Measurements from ENCODE around the gene WFDC6. TPM values are rescaled to one million over a fixed set of nuclear protein-coding genes. Genes with fewer than 3 reads are reported as not detected.

Gene WFDC6
- total and polyA plus RNA-seq, 7 donors, result not detected

DNA sequence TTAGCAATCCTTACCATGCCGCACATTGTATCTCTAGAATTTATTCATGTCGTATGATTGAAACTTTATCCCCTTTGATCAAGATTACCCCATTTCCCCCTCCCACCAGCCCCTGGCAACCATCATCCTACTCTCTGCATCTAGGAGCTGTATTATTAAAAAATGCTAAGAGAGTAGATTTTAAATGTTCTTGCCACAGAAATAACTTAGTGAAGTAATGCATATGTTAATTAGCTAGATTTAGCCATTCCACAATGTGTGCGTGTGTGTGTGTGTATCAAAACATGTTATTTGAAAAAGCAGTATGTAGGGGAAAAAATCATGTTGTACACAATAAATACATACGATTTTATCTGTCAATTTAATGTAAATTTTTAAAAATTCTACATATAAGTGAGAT lies 12.0 kb downstream of the WFDC6 start:
- Histone ChIP-seq H3K4me1 (no peaks in the 10 kb centered on the region), H3K36me3 (ENCODE audit: insufficient read depth in 1 of 2, low read depth in 1 of 2) (no peaks in the 10 kb centered on the region), H3K9me3 (no peaks in the 10 kb centered on the region), H3K4me3 (no peak overlapping the region), H3K27me3 (ENCODE audit: insufficient read depth in 3 of 3, low read length in 2 of 3) (peaks cover 2 to 21% (median 4%) of the 10 kb centered on the region in 3 donors), H3K27ac (no peak overlapping the region)
- intact Hi-C loops (cut with DNase I), result no loop called here
- TF ChIP-seq, protein P1, sequence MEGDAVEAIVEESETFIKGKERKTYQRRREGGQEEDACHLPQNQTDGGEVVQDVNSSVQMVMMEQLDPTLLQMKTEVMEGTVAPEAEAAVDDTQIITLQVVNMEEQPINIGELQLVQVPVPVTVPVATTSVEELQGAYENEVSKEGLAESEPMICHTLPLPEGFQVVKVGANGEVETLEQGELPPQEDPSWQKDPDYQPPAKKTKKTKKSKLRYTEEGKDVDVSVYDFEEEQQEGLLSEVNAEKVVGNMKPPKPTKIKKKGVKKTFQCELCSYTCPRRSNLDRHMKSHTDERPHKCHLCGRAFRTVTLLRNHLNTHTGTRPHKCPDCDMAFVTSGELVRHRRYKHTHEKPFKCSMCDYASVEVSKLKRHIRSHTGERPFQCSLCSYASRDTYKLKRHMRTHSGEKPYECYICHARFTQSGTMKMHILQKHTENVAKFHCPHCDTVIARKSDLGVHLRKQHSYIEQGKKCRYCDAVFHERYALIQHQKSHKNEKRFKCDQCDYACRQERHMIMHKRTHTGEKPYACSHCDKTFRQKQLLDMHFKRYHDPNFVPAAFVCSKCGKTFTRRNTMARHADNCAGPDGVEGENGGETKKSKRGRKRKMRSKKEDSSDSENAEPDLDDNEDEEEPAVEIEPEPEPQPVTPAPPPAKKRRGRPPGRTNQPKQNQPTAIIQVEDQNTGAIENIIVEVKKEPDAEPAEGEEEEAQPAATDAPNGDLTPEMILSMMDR (IDR thresholded peaks at IDR 0.05), result no peak
- WGBS, 3 donors, result 60 to 62% (median 60%) methylated on average over 4 of the region's 4 CpGs
- no peak for DNase-seq
- no peak for ATAC-seq

DNA sequence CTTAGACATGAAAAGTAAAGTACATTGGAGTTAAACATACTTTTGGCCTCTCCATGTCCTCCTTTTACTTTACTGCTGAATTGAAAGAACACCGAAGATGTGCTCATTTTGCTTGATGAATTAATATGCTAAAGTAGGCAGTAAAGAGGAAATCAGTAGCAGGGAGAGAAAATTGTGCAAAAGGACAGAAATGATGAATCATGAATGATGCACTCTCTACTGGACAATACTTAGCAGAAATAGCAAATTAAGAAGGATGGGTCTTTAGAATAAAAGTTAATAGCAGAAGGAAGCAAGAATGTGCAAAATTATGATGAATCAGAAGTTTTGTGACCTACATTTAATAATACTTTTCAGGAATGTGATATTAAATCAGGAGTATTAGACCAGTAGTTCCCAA lies 15.5 kb downstream of the WFDC6 start:
- Histone ChIP-seq H3K27ac (no peak overlapping the region), H3K36me3 (ENCODE audit: insufficient read depth in 1 of 2, low read depth in 1 of 2) (no peaks in the 10 kb centered on the region), H3K9me3 (no peaks in the 10 kb centered on the region), H3K4me1 (no peaks in the 10 kb centered on the region), H3K4me3 (no peak overlapping the region), H3K27me3 (ENCODE audit: insufficient read depth in 3 of 3, low read length in 2 of 3) (peaks cover 2 to 28% (median 4%) of the 10 kb centered on the region in 3 donors)
- ATAC-seq, result no peak
- WGBS, 3 donors, result 69 to 77% (median 77%) methylated on average over 1 of the region's 1 CpG
- DNase-seq, result no peak
- intact Hi-C loops (cut with DNase I), result no loop called here
- TF ChIP-seq, protein P1 (IDR thresholded peaks at IDR 0.05), result no peak

DNA sequence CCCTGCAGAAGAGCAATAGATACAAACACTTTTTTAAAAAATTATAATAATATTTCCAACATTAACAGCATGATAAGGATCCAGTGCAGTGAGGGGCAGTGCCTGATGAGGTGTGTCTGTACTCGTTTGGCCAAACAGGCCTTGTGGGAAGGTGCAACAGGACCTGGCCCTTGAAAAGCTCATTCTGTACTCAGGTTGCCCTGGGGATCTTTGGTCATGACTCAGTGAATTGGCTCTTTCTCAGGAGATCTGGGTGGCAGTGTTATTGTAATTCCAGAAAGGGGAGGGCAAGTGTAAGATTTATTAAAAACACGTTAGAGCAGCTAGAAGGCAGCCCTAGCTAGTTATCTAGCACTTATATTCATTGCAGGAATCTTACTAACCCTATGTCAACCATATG lies 21.0 kb downstream of the WFDC6 start:
- Histone ChIP-seq H3K4me3 (no peak overlapping the region), H3K9me3 (no peaks in the 10 kb centered on the region), H3K27me3 (ENCODE audit: insufficient read depth in 3 of 3, low read length in 2 of 3) (peaks cover 0 to 14% (median 4%) of the 10 kb centered on the region in 3 donors), H3K4me1 (no peaks in the 10 kb centered on the region), H3K27ac (no peak overlapping the region), H3K36me3 (ENCODE audit: insufficient read depth in 1 of 2, low read depth in 1 of 2) (no peaks in the 10 kb centered on the region)
- no peak for ATAC-seq
- no peak for DNase-seq
- intact Hi-C loops (cut with DNase I), result no loop called here
- TF ChIP-seq, protein P1 (IDR thresholded peaks at IDR 0.05), result no peak
- WGBS, 3 donors, result 44 to 60% (median 48%) methylated on average over 2 of the region's 2 CpGs

DNA sequence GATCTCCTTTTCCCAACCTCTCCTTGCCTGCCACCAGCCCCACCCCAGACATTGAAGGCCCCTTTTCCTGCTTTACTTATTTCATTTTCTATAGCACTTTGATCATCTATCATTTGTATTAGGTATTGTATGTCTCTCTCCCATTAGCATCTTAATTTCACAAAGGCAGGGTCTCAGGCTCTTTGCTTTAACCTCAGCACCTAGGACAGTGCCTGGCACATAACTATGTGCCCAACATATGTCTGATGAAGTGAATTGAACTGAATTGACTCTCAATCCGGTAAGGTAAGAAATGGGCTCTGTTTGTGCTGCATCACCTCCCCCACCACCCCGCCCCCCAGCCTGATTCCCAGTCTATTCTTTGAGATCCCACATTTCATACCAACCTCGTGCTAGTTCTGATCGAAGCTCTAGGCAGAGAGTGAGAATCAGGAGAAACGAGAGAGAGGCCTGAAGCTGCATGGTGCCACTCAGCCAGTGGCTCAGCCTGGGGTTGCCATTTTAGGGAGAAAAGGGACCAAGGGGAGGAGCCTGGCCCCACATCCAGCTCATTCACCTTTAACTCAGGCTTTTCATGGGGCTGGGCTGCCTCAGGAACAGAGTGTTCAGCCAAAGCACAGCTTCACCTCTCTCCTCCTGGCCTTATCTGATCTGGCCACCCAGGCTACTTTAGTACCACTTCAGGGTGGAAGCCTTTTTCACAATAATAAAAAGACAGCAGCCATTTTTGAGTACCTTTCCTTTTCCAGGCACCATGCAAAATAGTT lies 24.0 kb downstream of the WFDC6 start, which contains the start of gene SPINT3:
TSS of gene SPINT3 (minus strand) at position 476 of the 767 bp plus-strand sequence. CDS start at position 462, 14 bp downstream.
- H3K27ac ChIP-seq, result no peak within 1 kb of the TSS
- ATAC-seq, result no peak
- intact Hi-C loops (cut with DNase I), result no loop called here
- TF ChIP-seq, protein P1 (IDR thresholded peaks at IDR 0.05), result no peak
- H3K9me3 ChIP-seq, result no peaks in the 10 kb centered on the region
- H3K4me1 ChIP-seq, result no peaks in the 10 kb centered on the region
- H3K4me3 ChIP-seq, result no peak within 1 kb of the TSS
- 59 to 74% (median 59%) methylated on average over 5 of the region's 5 CpGs for WGBS, 3 donors
- H3K36me3 ChIP-seq (ENCODE audit: insufficient read depth in 1 of 2, low read depth in 1 of 2), result no peaks in the 10 kb centered on the region
- H3K27me3 ChIP-seq (ENCODE audit: insufficient read depth in 3 of 3, low read length in 2 of 3), result peaks cover 0 to 14% (median 0%) of the 10 kb centered on the region in 3 donors
- no peak for DNase-seq

All from psoas muscle (tissue), 8 donors.